ENCODE results near the gene SLC45A1.
A peak's percentile ranks its signal among the peaks of the same experiment; 100 is the strongest.
"Not testable (repeated sequence)": the region's sequence is repeated elsewhere in the genome, so short reads cannot be mapped to it uniquely, and the experiment has no call there.

SLC45A1 gene

DNA sequence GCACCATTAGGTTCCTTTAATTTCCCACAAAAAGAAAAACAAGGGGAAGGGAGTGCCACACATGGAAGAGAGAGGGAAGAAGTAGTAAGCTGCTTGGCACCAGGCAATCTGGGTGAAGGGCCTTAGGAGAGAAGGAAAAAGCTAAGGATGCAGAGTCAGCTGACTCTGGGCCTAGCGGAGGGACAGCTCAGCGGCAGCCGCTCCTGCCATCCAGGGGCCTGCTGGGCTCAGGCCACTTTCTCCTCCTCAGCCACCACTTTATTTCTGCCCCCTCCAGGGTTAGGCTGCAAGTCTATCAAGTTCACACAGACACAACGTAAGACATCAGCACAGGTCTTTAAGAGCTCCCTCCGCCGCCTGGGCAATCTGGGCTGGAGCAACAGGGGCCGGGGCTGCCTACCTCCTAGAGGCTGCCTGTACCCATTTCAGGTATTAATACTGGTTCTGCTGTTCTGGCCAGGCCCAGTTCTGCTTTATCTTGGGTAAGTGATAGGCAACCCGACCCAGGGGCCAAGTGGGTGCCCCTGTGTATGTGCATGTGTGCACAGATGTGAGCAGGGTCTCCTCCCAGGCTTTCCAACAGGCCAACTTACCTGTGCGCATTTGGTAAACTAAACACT lies 53.6 kb downstream of the SLC45A1 start:
- DNase-seq, result no peak

DNA sequence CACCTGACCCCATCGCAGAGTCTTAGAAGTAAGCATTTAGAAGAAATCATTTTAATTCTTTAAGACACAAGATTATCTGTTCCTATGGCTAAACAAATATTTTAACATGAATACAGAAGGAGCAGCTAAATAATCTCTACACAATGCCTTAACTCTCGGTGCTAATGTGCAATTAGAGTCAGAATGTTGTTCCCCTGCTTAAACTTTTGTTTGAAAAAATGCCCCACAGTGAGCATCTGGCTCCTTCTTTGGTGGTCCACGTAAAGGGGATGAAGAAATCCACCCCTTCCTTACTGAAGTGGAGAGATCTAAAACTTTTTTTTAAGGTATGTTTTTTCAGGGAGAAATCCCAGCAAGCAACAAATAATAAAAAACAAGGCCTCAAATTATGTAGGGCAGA lies 55.2 kb downstream of the SLC45A1 start:
- no peak for DNase-seq

DNA sequence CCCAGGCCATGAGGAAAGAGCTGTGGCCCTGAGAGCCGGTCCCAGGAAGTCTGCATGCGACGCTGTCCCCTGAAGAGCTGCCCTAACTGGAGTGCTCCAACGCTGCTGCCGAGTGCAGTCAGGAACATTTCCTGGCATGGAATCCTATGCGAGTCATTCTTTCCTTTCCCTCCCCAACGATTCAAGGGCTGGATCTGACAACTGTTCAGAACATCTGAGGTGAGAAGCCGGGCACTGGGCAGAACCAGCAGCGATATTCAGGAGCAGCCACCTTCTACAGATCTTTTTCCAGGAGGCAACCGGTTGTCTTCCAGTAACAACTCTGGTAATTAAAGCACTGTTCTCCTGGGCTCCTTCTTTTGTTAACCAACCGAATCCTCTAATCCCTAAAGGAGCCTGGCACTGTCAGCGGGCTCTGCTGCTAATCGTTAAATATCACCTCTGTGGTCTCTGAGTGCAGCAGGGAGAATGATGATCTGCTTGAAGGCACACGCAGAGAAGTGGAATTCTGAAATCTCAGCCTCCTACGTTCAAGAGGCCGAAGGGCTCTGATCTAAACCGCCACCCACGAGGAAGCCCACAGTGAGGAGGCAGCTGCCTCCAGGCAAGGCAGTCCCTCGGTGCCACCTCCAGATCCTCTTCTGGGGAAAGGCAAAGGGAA lies 55.8 kb downstream of the SLC45A1 start:
- peak in 1 of 2 donors; percentile 65 for DNase-seq

DNA sequence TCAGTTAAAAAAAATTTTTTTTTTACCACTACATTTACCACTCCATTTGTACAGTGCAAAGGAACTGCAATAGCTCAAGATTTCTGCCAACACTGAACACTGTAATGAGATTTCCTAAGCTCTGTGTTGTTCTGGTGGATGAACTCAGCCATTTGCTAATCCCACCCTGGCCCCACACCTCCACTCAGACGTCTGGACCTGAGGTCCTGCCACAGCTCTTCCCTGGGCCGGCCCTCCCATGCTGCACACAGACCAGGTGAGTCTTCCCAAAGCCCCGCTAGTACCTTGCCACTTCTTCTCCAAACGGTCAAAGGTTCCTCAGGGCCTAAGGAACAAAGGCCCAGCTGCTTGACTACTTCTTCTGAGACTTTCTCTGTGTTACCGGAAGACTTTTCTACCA lies 56.4 kb downstream of the SLC45A1 start:
- no peak for DNase-seq

DNA sequence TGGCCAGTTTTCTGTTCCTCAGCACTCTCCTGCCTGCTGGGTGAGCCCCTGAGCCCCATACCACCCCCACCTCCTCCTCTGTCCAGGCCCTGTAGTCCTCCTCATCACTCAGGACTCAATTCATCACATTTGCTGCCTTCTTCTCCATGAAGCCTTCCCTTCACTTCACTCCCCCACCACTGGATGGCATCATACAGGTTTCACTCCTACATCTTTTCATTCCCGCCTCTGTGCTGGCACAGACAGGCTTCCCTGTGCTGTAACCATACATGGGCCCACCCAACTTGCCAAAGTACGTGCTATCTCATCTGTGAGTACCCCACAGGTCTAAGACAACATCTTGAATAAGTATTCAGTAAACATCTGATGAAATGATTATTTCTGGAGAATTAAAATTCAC lies 56.9 kb downstream of the SLC45A1 start:
- DNase-seq, result no peak

DNA sequence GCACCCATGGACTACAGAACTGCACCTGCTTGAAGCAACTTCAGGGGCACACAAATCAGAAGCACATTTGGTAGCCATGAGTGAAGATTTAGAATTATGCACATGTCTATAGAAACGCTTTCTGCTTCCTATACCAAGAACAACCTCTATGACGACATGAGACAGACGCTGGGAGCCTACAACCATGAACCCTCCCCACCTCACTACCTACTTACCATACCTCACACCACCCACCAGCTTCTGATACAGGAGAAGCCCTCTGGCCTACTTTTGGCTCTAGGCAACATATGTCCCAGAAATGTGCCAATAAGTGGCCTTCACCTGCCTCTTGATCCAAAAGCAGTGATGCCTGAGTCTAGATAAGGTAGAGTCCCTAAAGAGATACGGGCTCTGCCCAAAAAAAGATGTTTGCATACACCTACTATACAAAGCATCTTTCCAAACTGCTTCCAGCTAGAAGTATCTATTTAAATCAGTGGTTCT lies 58.5 kb downstream of the SLC45A1 start:
- DNase-seq, result no peak

DNA sequence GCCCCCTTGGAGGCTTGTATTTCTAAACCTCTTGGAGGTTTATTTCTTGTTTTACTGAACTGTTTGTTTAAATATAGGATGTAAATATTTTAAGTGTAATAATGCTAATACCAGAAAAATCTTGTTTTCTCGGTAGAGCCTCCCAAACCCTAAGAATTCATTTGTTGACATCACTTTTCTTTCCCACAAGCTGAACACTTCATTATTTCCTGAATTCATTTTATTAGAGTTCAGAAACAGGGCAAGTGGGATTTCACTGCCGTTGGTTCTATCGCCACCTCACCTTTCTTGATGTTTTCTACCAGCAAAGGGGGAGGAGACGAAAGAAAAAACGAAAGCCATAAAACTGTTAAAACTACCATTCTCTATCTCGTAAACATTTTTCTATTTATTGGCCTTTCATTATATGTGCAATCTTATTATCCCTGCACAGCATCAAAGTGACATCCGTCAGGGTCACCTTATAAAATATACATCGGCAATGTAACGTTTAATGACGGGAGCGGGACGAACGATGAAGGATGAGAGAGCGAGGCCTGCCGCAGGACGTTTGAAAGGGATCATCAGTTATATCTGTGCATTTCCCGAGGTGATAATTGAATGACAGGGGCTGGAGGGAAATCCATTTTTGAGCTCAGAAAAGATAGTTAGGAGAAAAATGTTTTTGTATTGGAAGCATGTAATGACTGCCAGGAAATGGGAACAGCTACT lies 59.5 kb downstream of the SLC45A1 start:
- no peak for DNase-seq

DNA sequence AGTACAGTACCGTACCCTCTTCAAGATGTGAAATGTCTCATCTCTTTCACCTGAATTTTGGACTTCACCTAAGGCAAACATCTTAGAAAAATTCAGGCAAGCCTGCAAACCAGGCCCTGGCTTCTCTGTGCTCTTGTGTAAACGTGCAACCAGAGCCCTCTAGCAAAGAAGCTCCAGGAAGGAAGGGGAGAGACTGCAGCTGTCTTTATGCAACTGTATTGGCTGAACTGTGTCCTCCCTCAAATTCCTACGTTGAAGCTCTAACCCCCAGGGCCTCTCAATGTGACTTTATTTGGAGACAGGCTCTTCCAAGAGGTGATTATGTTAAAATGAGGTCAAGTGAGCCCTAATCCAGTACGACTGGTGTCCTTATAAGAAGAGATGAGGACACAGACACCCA lies 60.3 kb downstream of the SLC45A1 start:
- DNase-seq, result no peak

DNA sequence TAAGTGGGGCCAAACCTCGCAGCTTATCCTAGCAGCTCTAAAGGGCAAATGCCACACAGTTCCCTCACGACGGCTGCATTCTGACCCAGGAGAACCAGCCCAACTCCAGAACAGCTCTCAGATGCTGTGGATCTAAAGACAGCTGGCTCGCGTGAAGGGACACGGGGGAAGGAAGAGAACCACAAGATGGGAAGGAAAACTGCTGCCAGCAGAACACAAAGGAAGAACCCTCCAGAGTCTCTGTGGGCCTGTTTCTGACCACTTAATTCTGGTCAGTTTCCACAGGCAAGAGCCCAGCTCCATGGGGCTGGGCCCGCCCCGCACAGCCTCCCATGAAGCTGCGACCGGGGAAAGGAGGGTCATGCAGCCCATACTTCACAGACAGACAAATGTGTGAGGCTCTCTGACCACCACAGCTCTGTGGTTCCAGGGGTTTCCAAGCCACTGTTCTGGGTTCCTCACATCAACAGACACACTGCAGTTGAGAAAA lies 61.1 kb downstream of the SLC45A1 start:
- no peak for DNase-seq

DNA sequence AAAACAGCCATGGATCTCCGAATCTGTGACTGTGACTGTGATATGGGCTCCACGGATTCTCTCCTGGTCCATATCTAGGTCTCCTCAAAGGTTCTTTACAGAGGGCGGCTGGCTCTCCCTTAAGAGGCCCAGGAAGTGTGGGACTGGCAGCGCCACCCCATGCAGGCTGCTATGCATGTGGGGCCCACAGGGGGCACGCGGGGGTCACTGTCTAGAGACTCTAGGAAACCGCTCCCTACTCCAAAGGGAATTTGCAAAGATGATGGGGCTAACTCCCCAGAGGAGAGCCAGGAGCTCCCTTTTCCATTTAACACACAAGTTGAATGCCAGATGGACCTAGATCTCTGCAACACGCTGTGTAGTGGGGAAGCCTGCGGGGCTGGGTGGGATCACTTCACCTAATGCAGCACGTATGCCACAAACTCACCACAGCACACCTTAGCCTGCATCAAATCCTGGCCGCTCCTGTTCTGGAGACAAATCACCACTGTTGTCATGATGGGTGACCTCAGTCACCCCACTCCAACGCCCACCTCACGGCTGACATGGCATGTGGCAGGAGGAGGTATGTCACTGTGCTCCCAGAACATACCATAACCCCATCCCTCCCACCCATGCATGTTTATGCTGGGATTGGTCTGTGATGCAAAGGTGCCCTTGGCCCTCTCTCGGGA lies 61.7 kb downstream of the SLC45A1 start:
- DNase-seq, result no peak

DNA sequence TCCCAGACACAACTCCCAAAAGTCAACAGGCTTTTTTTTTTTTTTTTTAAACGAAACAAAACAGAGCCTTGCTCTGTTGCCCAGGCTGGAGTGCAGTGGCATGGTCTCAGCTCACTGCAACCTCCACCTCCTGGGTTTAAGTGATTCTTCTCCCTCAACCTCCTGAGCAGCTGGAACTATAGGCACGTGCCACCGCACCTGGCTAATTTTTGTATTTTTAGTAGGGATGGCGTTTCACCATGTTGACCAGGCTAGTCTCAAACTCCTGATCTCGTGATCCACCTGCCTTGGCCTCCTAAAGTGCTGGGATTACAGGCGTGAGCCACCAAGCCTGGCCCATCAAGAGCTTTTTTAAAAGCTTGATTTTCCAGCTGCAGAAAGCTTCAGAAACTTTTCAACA lies 62.4 kb downstream of the SLC45A1 start:
- not testable (repeated sequence) for DNase-seq

DNA sequence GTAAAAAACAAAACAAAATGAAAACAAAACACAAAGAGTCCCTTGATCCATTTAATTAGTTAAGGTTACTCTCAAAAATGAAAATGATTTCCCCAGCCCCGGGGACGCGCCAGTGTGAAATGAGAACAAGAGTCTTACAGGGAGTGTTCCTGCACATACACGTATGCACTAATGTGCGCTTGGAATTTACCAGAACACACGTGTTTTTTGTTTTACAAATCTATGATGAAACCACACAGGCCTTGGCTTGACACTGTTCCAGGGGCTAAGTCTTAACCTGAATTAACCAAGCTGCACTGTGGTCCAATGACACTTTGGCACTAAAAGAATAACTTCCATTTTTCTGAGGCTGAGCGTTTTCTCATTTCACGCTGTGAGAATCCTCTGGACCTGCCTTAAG lies 63.7 kb downstream of the SLC45A1 start:
- DNase-seq, result no peak

DNA sequence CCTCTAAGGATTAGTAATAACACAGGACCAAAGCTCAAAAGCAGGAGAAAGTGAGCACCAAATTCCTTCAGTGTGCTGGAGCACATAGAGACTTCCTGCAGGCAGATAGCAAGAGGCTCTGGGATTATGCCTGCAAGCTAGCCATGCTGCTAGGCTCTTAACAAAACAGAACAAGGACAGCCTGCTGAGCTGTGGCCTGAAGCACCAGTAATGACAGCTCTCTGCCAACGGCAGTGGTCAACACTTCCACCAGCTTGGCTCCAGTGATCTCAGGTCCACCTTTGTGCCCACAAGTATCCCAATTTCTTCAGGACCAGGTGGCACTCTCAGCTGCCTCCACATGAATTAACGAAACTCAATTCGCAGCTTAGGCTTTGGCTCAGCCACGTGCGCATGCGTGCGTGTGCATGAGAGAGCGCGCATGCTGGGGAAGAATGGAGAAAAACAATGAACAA lies 64.2 kb downstream of the SLC45A1 start:
- DNase-seq, result peak; percentile 53 to 61

DNA sequence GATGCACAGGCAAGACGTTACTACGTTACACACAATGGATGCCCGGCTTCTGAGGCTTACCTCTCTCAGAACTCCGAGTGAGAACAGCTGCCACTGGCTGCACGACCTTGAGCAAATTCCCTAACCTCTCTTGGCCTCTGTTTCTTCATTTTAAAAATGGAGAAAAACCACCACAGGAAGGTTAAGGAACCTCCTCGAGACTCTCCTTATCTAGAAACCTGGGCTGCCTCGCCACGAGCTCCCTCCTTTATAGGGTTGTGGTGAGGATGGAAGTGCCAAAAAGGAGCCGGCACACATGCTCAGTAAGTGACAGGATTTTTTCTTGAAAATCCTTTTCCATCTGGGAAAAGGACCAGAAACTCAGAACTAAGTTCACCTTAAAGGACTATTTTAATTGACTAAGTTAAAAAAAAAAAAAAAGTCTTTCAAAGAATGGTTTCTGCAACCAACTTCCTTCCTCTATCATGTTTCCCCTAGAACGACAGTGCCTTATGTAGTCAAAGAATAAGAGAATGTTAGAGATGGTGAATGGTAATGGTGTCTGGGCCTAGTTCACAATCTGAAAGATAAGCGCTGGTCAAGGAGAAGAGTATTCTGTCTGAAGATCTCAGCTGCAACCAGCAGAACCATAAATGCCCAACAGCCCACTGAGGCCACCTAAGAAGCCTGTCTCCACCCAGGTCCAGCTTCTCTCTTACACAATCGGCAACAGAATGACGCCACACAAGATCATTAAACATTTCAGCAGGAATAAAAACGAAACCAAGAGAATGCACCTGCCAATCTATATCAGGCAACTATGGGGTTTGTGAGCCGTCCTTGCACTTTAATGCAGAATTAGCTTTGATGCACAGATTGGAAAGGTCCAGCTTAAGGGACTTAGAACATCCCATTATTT lies 64.9 kb downstream of the SLC45A1 start:
- DNase-seq, result no peak

DNA sequence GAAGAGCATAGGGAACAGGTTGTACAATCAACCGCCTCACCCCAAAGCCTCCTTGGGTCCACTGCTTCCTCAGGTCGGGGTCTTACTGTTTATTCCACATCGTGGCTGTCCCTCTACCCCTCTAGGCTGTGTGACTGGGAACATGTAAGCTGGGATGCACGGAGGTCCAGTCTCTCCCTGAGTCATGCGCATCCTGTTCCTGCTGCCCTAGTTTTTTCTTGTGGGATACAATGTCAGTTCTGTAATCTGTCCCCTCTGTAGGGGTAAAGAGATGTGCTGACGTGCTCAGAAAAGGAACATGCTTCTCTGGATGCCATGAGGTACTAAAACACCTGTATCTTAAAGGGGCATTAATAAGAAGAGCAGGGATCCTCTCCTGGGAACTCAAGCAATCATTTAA lies 66.2 kb downstream of the SLC45A1 start:
- DNase-seq, result no peak

DNA sequence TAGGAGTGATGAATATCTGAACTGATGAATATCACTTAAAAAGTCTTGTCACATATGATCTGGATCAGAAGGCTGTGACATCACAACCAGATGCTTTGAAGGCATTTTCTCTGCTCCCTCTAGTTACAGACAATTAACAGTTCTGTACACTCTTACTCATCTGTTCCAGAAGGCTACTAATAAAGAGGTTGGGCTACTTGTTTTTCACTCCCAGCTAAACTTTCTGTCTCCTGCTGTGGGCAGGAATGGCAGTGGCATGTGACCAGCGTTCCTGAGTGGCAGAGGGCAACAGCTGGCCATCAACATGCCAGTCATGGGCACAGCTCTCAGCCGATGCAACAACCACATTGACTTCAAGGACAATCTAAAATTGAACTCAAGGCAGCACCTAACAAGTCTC lies 66.7 kb downstream of the SLC45A1 start:
- DNase-seq, result no peak

DNA sequence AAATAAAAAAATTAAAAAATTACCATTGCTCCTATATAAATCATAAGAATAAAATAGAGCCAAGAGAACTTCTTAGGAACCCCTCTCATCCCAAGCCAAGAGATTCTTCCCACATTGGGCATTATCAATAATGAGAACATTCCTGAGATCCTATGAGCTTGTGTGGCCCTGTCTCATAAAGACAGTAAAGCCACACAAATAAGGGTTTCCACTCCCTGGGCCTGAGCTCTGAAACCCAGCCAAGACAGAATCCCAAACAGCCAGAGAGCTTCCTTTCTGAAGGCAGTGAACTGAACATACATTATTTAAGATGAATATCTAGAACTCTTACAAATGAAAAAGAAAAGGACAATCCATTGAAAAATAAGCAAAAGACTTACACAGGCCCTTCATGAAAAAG lies 68.3 kb downstream of the SLC45A1 start:
- no peak for DNase-seq

DNA sequence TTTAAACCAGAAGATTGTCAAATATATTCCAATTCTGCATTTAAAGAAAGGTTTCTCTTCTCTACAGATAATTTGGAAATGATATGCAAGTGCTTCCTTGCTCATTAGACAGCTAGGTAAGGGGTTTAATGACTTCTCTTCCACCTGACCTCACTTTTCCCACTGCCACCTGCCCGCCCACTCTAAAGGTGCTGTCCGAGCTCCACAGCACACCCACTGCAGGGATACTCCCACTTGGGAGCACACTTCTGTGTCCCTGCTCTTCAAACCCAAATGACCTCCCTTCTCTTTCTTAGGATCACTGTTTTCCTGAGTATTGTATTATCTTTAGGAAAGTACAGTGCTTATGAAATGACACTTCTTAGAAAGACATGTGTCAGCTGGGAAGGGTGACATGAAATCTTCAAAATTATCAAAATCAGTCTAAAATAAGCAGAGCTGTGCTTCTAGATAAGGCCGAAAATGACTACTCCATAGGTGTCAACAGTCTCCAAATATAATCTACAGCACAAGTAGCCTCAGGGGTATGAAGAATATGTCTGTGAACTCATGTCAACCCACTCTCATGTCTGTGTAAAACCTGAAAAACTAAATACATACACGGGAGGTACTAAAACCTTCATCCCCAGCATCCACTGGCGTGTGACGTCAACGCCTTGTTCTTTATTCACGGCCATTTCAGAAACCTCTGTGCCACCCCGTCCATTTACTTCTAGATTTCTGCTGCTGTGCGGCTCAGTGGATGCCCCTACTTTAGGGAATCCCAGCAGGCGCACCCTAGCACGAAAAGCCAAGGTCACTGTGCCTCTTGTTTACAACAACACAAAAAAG lies 71.0 kb downstream of the SLC45A1 start:
- no peak for DNase-seq

DNA sequence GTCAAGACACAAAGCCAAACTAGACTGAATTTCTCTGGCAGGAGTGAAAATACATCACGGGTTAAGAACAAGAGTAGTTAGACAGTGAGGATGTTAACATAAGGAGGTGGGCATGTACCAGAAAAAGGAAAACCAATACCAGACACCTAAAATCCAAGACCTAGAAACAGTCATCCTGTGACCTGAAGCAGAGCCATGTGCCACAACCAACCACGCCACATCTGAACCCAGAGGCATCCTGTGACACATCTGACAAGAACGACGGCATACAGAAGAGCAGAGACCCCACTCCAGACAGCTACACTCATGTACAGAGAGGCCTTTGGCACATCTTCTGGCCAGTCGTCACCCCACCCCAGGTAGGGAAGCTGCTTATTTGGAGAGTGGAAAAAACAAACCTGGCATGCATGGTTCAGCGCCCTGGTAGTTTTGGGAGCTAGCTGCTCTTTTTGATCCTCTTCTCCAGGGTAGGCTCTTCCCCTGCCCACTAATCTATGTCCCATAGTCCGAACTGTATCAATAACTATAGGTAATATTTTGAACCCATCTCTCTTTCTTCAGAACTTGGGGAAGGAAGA lies 72.1 kb downstream of the SLC45A1 start:
- DNase-seq, result no peak

DNA sequence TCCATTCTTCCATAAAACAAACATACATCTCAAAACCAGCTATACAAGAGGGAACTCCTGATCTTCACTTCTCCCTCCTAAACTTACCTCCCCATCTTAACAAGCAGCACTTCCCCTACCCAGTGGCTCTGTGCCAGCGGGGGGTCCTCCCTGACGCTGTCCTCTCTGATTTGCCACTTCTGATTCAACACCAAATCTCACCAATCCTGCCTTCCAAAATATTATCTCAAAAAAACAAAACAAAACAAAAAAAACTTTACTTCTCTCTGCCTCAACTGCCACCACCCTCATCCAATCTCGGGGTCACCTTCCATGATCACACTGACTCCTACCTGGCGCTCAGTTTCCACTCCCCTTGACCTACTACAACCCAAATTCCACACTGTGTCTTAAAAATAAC lies 72.8 kb downstream of the SLC45A1 start:
- no peak for DNase-seq

DNA sequence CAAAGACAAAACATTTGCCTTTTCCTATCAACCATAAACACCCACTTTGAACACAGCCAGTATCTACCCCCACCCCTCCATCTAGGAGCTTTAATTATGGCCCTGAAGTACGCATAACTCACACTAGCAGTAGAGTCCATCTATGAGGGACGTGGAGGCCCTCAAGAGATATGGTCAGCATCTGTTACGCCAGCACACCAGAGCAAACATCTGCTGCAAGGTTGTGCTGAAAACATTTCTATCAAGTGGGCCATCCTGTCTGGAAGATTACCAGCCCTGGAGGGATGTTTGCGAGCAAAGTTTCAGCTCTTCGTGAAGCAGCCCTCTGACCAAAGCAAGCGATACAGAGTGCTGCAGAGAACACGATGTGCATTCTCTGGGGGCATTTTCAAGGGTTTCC lies 74.6 kb downstream of the SLC45A1 start:
- no peak for DNase-seq
